HUES48 (cell line): ENCODE results near the gene TSPAN5.

Experiments
- H3K27ac ChIP-seq: one replicate; pipeline ENCODE4 v1.7.0; 2013; ENCODE audit warnings: low read depth, low read length, inconsistent platforms
- H3K27me3 ChIP-seq: 2 replicates; pipeline ENCODE4 v1.6.1; 2013; ENCODE audit warnings: mild to moderate bottlenecking, low read length; ENCODE audit not compliant: control insufficient read depth, insufficient read depth
- H3K36me3 ChIP-seq: 2 replicates; pipeline ENCODE4 v1.6.1; 2013; ENCODE audit warnings: low read length; ENCODE audit not compliant: control insufficient read depth, insufficient read depth
- H3K4me1 ChIP-seq: 2 replicates; pipeline ENCODE4 v1.6.1; 2013; ENCODE audit warnings: mild to moderate bottlenecking, low read length; ENCODE audit not compliant: control insufficient read depth, insufficient read depth
- H3K4me3 ChIP-seq: 2 replicates; pipeline ENCODE4 v1.5.1; 2013; ENCODE audit warnings: mild to moderate bottlenecking, low read depth, low read length
- H3K9ac ChIP-seq: 2 replicates; pipeline ENCODE4 v1.6.1; 2013; ENCODE audit warnings: mild to moderate bottlenecking, low read depth, low read length, moderate library complexity
- H3K9me3 ChIP-seq: 2 replicates; pipeline ENCODE4 v1.6.1; 2013; ENCODE audit warnings: low read length; ENCODE audit not compliant: control insufficient read depth, insufficient read depth

Gene TSPAN5

DNA sequence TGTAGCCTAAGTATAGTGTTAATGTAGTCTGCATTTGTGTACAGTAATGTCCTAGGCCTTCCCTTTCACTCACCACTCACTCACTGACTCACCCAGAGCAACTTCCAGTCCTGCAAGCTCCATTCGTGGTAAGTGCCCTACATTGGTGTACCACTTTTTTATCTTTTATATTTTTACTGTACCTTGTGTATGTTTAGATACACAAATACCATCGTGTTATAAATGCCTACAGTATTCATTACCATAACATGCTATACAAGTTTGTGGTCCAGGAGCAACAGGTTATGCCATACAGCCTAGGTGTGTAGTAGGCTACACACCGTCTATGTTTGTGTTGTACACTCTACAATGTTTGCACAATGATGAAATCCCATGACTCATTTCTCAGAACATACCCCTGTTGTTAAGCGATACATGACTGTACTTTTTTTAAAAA lies 15.4 kb downstream of the TSPAN5 start:
- Histone ChIP-seq H3K9me3 (no peaks in the 10 kb centered on the region), H3K27me3 (no peaks in the 10 kb centered on the region), H3K36me3 (no peaks in the 10 kb centered on the region), H3K4me3 (no peak overlapping the region), H3K4me1 (peaks cover 5% of the 10 kb centered on the region; the same call in 1 of the 2 replicates), H3K27ac (no peak overlapping the region), H3K9ac (no peak overlapping the region)

DNA sequence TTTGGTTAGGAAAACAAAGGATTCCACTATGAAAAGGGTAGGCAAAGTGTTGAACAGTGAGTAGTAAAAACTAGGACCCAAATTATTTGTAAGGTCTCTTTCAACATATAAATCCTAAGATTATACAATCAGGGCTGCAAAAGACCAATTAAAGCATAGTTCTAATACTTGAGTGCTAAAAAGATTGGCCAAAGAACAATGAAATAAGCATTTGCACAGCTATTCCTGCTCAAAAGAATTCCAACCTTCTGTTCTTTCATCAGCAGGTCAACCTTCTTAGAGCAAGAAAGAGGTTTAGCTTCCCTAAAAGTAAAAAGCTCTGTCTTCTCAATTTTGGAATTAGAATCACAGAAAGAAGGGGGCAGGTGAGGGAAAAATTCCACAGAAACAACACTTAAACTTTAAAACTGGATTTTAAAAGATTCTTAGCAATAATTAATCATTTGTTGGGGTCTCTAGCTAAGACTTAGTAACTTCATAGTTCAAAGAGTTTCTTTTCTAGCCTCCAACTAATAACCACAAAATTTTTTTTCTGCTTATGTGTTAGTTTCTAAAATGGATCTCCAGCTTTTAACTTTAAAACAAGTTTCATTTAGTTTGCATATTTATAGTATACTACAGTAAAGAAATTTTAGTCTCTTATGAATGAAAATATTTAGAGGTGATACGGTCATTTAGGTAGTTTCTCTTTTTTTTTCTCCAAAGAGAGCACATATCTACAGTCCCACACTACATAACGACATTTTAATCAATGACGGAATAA lies 16.3 kb downstream of the TSPAN5 start:
- Histone ChIP-seq H3K36me3 (no peaks in the 10 kb centered on the region), H3K4me1 (peaks cover 5% of the 10 kb centered on the region; the same call in 1 of the 2 replicates), H3K27me3 (no peaks in the 10 kb centered on the region), H3K9me3 (no peaks in the 10 kb centered on the region), H3K27ac (no peak overlapping the region), H3K9ac (no peak overlapping the region), H3K4me3 (no peak overlapping the region)

GRCh38 chr4:98641376-98641775 lies 17.0 kb downstream of the TSPAN5 start:
- no peak overlapping the region for H3K27ac ChIP-seq
- peaks cover 5% of the 10 kb centered on the region; the same call in 1 of the 2 replicates for H3K4me1 ChIP-seq
- H3K4me3 ChIP-seq = no peak overlapping the region

DNA sequence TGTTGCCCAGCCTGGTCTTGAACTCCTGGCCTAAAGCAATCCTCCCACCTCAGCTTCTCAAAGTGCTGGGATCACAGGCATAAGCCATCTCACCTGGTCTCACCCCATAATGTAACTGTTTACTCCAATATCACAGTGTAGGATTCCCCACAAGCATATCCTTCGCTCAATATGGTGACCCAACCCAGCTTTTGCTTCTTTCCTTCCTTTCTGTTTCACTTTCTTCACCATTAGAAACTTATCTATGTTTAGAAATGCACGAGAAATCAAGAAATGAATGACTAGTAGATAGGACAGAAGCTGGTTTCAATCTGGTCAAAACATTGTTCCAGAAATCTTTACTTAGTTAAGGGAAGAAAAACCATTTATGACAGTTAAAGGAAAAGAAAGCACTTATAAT lies 18.9 kb downstream of the TSPAN5 start:
- no peak overlapping the region for H3K4me3 ChIP-seq
- H3K27me3 ChIP-seq = no peaks in the 10 kb centered on the region
- H3K9me3 ChIP-seq = no peaks in the 10 kb centered on the region
- no peak overlapping the region for H3K9ac ChIP-seq
- no peak overlapping the region for H3K27ac ChIP-seq
- H3K4me1 ChIP-seq = peaks cover 5% of the 10 kb centered on the region; the same call in 1 of the 2 replicates
- H3K36me3 ChIP-seq = no peaks in the 10 kb centered on the region

More at GRCh38 chr4:98641376-98641775, 17.0 kb downstream of the TSPAN5 start:
- Histone ChIP-seq H3K9ac (no peak overlapping the region), H3K9me3 (no peaks in the 10 kb centered on the region), H3K36me3 (no peaks in the 10 kb centered on the region), H3K27me3 (no peaks in the 10 kb centered on the region)

DNA sequence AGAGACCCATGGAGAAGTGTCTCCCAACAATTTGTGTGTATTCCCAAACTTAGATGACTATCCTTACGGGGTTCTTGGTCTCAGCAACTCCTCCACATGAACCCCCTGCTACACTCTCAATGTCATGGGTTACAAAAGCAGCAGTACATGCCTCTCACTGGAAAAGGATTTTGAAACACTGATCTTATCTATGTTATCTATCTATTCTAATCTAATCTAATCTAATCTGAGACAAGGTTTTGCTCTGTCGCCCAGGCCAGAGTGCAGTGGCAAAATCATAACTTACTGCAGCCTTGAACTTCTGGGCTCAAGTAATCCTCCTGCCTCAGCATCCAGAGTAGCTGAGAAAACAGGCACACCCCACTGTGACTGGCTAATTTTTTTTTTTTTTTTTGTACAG lies 19.3 kb downstream of the TSPAN5 start:
- Histone ChIP-seq H3K36me3 (no peaks in the 10 kb centered on the region), H3K27ac (no peak overlapping the region), H3K4me3 (no peak overlapping the region), H3K27me3 (no peaks in the 10 kb centered on the region), H3K9ac (no peak overlapping the region), H3K4me1 (peaks cover 5% of the 10 kb centered on the region; the same call in 1 of the 2 replicates), H3K9me3 (no peaks in the 10 kb centered on the region)

DNA sequence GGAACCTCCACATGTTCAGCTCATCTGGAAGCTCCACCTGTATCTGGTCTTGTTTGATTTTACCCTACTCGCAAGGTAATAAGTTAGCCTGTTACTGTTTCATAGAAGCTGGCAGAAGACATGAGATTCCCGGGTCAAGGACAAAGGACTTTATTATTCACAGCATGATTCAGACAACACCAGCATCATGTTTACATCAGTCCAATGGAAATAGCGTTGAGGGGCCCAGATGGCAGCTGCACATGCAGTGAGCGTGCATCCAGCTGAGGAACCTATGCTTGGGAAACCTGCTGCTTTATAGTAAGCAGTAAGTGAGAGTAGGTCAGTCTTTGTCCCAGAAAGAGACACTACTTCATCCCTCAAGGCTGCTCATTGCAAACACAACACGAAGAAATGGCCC lies 19.8 kb downstream of the TSPAN5 start:
- H3K27me3 ChIP-seq = no peaks in the 10 kb centered on the region
- H3K4me3 ChIP-seq = no peak overlapping the region
- no peaks in the 10 kb centered on the region for H3K9me3 ChIP-seq
- H3K36me3 ChIP-seq = no peaks in the 10 kb centered on the region
- no peak overlapping the region for H3K27ac ChIP-seq
- H3K9ac ChIP-seq = no peak overlapping the region
- peaks cover 5% of the 10 kb centered on the region; the same call in 1 of the 2 replicates for H3K4me1 ChIP-seq

DNA sequence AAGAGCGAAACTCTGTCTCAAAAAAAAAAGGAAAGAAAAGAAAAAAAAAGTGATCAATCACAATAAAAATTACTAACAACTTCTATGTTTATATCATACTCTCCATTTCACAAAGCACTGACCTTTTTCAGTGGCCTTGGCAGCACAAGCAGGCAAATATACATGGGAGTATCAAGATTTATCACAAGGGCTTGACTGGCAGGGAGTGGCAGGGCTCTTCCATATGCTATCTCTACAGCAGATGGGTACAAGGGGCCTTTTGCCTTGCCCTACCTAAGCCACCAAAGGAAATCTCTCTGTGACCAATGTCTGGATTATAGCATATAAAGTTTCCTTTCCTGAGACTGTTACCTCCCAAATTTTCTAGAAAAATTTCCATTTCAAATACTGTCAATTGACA lies 24.4 kb downstream of the TSPAN5 start:
- H3K9ac ChIP-seq = no peak overlapping the region
- no peak overlapping the region for H3K4me3 ChIP-seq
- no peaks in the 10 kb centered on the region for H3K9me3 ChIP-seq
- no peaks in the 10 kb centered on the region for H3K36me3 ChIP-seq
- H3K4me1 ChIP-seq = peaks cover 4% of the 10 kb centered on the region; the same call in 1 of the 2 replicates
- H3K27me3 ChIP-seq = no peaks in the 10 kb centered on the region
- no peak overlapping the region for H3K27ac ChIP-seq

DNA sequence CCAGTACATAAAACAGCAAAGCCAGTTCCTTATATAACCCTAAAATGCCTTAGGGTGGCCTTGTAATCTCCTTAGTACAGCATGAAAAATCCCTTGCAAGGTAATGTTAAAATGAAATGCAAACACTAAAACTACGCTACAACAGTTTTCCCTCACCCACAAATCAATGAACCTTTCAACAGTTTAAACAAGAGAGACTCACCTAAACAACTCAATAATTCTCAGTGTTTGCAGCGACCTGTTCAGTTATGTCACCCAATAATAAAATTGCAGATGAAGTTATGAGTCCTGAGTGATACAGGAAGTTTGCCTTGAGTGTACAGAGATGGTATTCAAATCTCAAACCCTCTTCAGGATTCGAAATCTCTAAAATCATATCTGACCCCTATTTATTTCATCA lies 25.3 kb downstream of the TSPAN5 start:
- Histone ChIP-seq H3K36me3 (no peaks in the 10 kb centered on the region), H3K27me3 (no peaks in the 10 kb centered on the region), H3K4me3 (no peak overlapping the region)

DNA sequence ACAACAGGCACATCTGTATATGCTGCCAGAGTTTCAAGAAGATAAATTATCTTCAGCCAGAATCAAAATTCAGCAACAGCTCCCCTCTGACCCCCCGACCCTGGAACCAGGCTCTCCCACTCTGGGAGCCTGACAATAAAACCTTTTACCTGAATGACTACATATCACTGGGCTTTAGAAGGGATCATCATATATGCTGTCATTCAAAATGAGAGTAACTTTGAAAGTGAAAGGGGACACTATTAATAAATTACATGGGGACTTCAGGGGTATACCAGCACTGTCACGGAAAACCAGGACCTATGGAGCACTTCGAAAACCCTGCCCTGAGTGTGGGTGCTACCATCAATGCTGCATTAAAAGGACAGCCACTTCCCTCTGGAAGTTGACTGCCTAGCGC lies 26.2 kb downstream of the TSPAN5 start:
- no peak overlapping the region for H3K27ac ChIP-seq
- no peak overlapping the region for H3K4me3 ChIP-seq
- H3K27me3 ChIP-seq = no peaks in the 10 kb centered on the region
- H3K9ac ChIP-seq = no peak overlapping the region
- no peaks in the 10 kb centered on the region for H3K36me3 ChIP-seq
- peaks cover 12% of the 10 kb centered on the region for H3K4me1 ChIP-seq
- H3K9me3 ChIP-seq = no peaks in the 10 kb centered on the region

More for the DNA sequence above, 25.3 kb downstream of the TSPAN5 start:
- H3K27ac ChIP-seq = no peak overlapping the region
- no peaks in the 10 kb centered on the region for H3K9me3 ChIP-seq
- H3K4me1 ChIP-seq = peaks cover 4% of the 10 kb centered on the region; the same call in 1 of the 2 replicates
- no peak overlapping the region for H3K9ac ChIP-seq

- H3K4me3 ChIP-seq = no peak overlapping the region
- no peaks in the 10 kb centered on the region for H3K36me3 ChIP-seq
- no peak overlapping the region for H3K27ac ChIP-seq
- no peaks in the 10 kb centered on the region for H3K27me3 ChIP-seq
- H3K9me3 ChIP-seq = no peaks in the 10 kb centered on the region
- H3K4me1 ChIP-seq = peaks cover 18% of the 10 kb centered on the region
- no peak overlapping the region for H3K9ac ChIP-seq
Observed at GRCh38 chr4:98631506-98631905, 26.9 kb downstream of the TSPAN5 start.

GRCh38 chr4:98630737-98631454 lies 27.5 kb downstream of the TSPAN5 start:
- Histone ChIP-seq H3K27me3 (no peaks in the 10 kb centered on the region), H3K27ac (no peak overlapping the region), H3K36me3 (no peaks in the 10 kb centered on the region), H3K4me3 (no peak overlapping the region), H3K9me3 (no peaks in the 10 kb centered on the region), H3K4me1 (peaks cover 25% of the 10 kb centered on the region), H3K9ac (no peak overlapping the region)
